Activated naive CD4-positive, alpha-beta T cell treated with anti-CD3 and anti-CD28 coated beads, Interleukin-2, amount 10 ng/mL, durations not matched to agents 7 days and 5 days (primary cell): Measurements from ENCODE around the gene DNAJB12.
"Not testable (repeated sequence)": the region's sequence is repeated elsewhere in the genome, so short reads cannot be mapped to it uniquely, and the experiment has no call there.

ENCODE experiments used
- CTCF ChIA-PET: fragments of 350-600 bp; sonication (Branson Sonifier 250); formaldehyde crosslinking; loops from one replicate; lab custom pipeline; 2021; ENCODE audit warnings: antibody characterized with exemption; lab: Charles Lee
- DNase-seq: peaks from one replicate; pipeline ENCODE4 v3.0.0-alpha.2; 2020
- H3K27ac Mint-ChIP-seq: one replicate; pipeline ENCODE4 v1.8.0; 2021; ENCODE audit warnings: mild to moderate bottlenecking, moderate library complexity, mixed read lengths
- H3K27me3 Mint-ChIP-seq: one replicate; pipeline ENCODE4 v1.8.0; 2021; ENCODE audit warnings: mild to moderate bottlenecking, mixed read lengths
- H3K36me3 Mint-ChIP-seq: one replicate; pipeline ENCODE4 v1.8.0; 2021; ENCODE audit warnings: mixed read lengths
- H3K4me1 Mint-ChIP-seq: one replicate; pipeline ENCODE4 v1.8.0; 2021; ENCODE audit warnings: mixed read lengths
- H3K4me3 Mint-ChIP-seq: one replicate; pipeline ENCODE4 v1.8.0; 2021; ENCODE audit warnings: mild to moderate bottlenecking, moderate library complexity, mixed read lengths
- H3K9me3 Mint-ChIP-seq: one replicate; pipeline ENCODE4 v1.8.0; 2021; ENCODE audit warnings: mixed read lengths

DNAJB12 gene

DNA sequence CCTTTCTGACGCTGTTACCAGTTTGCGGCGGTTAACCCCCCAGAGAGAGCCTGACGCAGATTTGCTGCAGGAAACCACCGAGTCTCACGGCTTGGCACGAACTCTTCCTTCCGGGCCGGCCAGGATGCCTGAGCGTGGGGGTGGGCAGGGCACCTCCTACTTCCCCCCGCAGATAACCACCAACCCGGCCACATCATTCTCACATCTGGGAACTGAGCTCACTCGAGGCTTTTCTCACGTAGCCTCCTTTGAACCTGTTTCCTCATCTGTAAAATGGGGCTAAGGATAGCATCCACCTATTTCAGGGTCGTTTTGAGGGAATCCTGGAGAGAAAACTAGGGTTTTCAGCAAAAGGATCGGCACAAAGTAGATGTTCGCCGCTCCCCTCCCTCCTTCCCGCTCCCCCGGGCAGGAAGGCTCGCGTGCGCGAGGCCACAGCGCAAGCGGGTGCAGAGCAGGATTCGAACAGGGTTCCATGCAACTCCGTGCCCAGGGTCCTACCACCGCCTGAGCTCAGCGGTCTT, 57.4 kb downstream of the DNAJB12 start:
- peak; percentile 97 for DNase-seq
- Mint-ChIP-seq H3K27me3 (no peaks in the 10 kb centered on the region), H3K36me3 (peaks cover 7% of the 10 kb centered on the region), H3K4me3 (peak overlapping the region; percentile 83), H3K9me3 (no peaks in the 10 kb centered on the region), H3K27ac (peak overlapping the region; percentile 98), H3K4me1 (peaks cover 80% of the 10 kb centered on the region)
- CTCF ChIA-PET, result interaction anchor here (0.5 to 2.3 kb wide), 9 partner anchors 19 to 50 kb away, joined by 3 to 6 read pairs (median 5); no protein-coding TSS in a partner anchor

DNA sequence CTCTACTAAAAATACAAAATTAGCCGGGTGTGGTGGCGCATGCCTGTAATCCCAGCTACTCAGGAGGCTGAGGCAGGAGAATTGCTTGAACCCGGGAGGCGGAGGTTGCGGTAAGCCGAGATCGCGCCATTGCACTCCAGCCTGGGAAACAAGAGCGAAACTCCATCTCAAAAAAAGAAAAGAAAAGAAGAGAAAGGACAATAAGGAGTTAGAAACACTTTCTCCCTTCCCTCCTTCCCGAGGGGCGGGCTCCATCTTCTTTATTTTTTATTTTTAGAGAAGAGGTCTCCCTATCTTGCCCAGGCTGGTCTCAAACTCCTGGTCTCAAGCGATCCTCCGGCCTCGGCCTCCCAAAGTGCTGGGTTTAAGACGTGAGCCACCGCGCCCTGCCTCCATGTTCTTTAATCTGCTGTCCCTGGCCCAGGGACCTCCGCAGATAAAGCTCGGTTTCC, 57.9 kb downstream of the DNAJB12 start:
- H3K4me3 Mint-ChIP-seq, result peak overlapping the region; percentile 83
- H3K36me3 Mint-ChIP-seq, result not testable (repeated sequence)

GRCh38 chr10:72295330-72295910, 59.3 kb downstream of the DNAJB12 start:
- DNase-seq, result no peak
- CTCF ChIA-PET, result no interaction called here
- Mint-ChIP-seq H3K36me3 (peaks cover 9% of the 10 kb centered on the region), H3K27me3 (no peaks in the 10 kb centered on the region), H3K4me3 (peak overlapping the region; percentile 83), H3K4me1 (peaks cover 87% of the 10 kb centered on the region), H3K27ac (peak overlapping the region; percentile 98), H3K9me3 (no peaks in the 10 kb centered on the region)

More for the DNA sequence above, 57.9 kb downstream of the DNAJB12 start:
- H3K27me3 Mint-ChIP-seq, H3K9me3 Mint-ChIP-seq, DNase-seq: not testable (repeated sequence)
- peak overlapping the region; percentile 98 for H3K27ac Mint-ChIP-seq
- H3K4me1 Mint-ChIP-seq, result peaks cover 82% of the 10 kb centered on the region
- CTCF ChIA-PET, result interaction anchor here (0.9 to 2.3 kb wide), 5 partner anchors 22 to 39 kb away, joined by 5 to 6 read pairs (median 5); no protein-coding TSS in a partner anchor

- Mint-ChIP-seq H3K36me3 (peaks cover 8% of the 10 kb centered on the region), H3K4me1 (peaks cover 78% of the 10 kb centered on the region), H3K4me3 (peak overlapping the region; percentile 24), H3K27ac (peak overlapping the region; percentile 75), H3K9me3 (no peaks in the 10 kb centered on the region), H3K27me3 (no peaks in the 10 kb centered on the region)
- DNase-seq, result peak; percentile 52
- CTCF ChIA-PET, result interaction anchor here (1.0 to 4.0 kb wide), 10 partner anchors 13 to 244 kb away, joined by 3 to 19 read pairs (median 4); partner anchors contain the start of gene DDIT4
Measured at GRCh38 chr10:72292223-72292691, 62.5 kb downstream of the DNAJB12 start.

GRCh38 chr10:72291019-72291532, 63.6 kb downstream of the DNAJB12 start:
- CTCF ChIA-PET, result interaction anchor here (1.0 to 4.0 kb wide), 10 partner anchors 10 to 51 kb away, joined by 3 to 19 read pairs (median 4); partner anchors contain the start of gene DDIT4
- peak overlapping the region; percentile 24 for H3K4me3 Mint-ChIP-seq
- peak; percentile 77 for DNase-seq
- H3K4me1 Mint-ChIP-seq, result peaks cover 79% of the 10 kb centered on the region
- H3K27ac Mint-ChIP-seq, result peak overlapping the region; percentile 45
- H3K27me3 Mint-ChIP-seq, result no peaks in the 10 kb centered on the region
- H3K9me3 Mint-ChIP-seq, result no peaks in the 10 kb centered on the region
- H3K36me3 Mint-ChIP-seq, result peaks cover 5% of the 10 kb centered on the region

- H3K27me3 Mint-ChIP-seq, result no peaks in the 10 kb centered on the region
- H3K4me1 Mint-ChIP-seq, result peaks cover 51% of the 10 kb centered on the region
- CTCF ChIA-PET, result interaction anchor here (0.8 kb wide), 1 partner anchor 11 kb away, joined by 3 read pairs; no protein-coding TSS in a partner anchor
- H3K9me3 Mint-ChIP-seq, result no peaks in the 10 kb centered on the region
- H3K4me3 Mint-ChIP-seq, result no peak overlapping the region
- H3K27ac Mint-ChIP-seq, result no peak overlapping the region
- DNase-seq, result no peak
- no peaks in the 10 kb centered on the region for H3K36me3 Mint-ChIP-seq
Measured at GRCh38 chr10:72285972-72286521, 68.7 kb downstream of the DNAJB12 start.

DNA sequence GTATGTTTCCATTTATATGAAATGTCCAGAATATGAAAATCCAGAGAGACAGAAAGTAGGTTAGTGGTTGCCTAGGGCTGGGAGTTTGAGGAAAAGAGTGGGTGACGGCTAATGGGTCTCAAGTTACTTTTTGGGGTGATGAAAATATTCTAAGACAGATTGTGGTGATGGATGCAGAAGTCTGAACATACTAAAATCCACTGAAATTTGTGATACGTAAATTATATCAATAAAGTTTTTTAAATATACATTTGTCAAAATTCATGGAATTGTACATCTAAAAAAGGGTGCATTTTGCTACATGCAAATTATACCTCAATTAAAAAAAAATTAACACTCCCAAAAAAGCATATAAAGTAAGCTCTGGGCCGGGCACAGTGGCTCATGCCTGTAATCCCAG, 71.6 kb downstream of the DNAJB12 start:
- no peak overlapping the region for H3K4me3 Mint-ChIP-seq

More for the DNA sequence above, 71.6 kb downstream of the DNAJB12 start:
- H3K27me3 Mint-ChIP-seq, result no peaks in the 10 kb centered on the region
- CTCF ChIA-PET, result interaction anchor here (1.1 kb wide), 1 partner anchor 43 kb away, joined by 4 read pairs; no protein-coding TSS in a partner anchor
- peaks cover 59% of the 10 kb centered on the region for H3K4me1 Mint-ChIP-seq
- H3K9me3 Mint-ChIP-seq, result no peaks in the 10 kb centered on the region
- DNase-seq, result no peak
- H3K36me3 Mint-ChIP-seq, result no peaks in the 10 kb centered on the region
- H3K27ac Mint-ChIP-seq, result no peak overlapping the region
